Upper lobe of left lung (tissue), 4 donors: ENCODE measurements around the gene ZNF618.

Source experiments
- CTCF ChIP-seq, 6 experiments: fragments of 450-650 bp in 4 of 6; fragments of 200-600 bp in 2 of 6; sonication (generic) in 2 of 6; IDR thresholded peaks; one replicate each; pipeline ENCODE4 v1.5.1; 2016 to 2019; ENCODE audit warnings: antibody characterized with exemption in 6 of 6
- POLR2A ChIP-seq, 4 donors: fragments of 450-650 bp; IDR thresholded peaks; one replicate each; pipeline ENCODE4 v1.5.1; 2016 to 2017; ENCODE audit warnings: antibody characterized with exemption in 4 of 4, mild to moderate bottlenecking in 2 of 4
- POLR2AphosphoS5 ChIP-seq, 2 donors: sonication (generic); formaldehyde crosslinking; IDR thresholded peaks; one replicate each; pipeline ENCODE4 v1.5.1; 2017; ENCODE audit warnings: antibody characterized with exemption in 2 of 2

- no peak for TF ChIP-seq CTCF (IDR thresholded peaks at IDR 0.05)
- TF ChIP-seq POLR2A (IDR thresholded peaks at IDR 0.05), result no peak
- TF ChIP-seq POLR2AphosphoS5 (IDR thresholded peaks at IDR 0.05), result no peak
Observed at GRCh38 chr9:113899205-113899604, 23.1 kb downstream of the ZNF618 start.
